SK-N-SH treated with all-trans-retinoic acid at 6 μM for 48 hours (cell line): ENCODE measurements around the gene KCTD13.

Experiments used
- CREB5 ChIP-seq: fragments of 250-450 bp; sonication (Bioruptor Pico); IDR thresholded peaks from 2 replicates; pipeline ENCODE4 v1.5.1; 2020; ENCODE audit warnings: low read depth, mild to moderate bottlenecking, moderate library complexity
- CSRNP3 ChIP-seq: fragments of 250-450 bp; sonication (Bioruptor Pico); IDR thresholded peaks from 2 replicates; pipeline ENCODE4 v1.5.1; 2021; ENCODE audit warnings: mild to moderate bottlenecking, moderate library complexity
- ESRRG ChIP-seq: fragments of 250-450 bp; sonication (Bioruptor Pico); IDR thresholded peaks from 2 replicates; pipeline ENCODE4 v1.6.1; 2021; ENCODE audit warnings: mild to moderate bottlenecking
- GLIS3 ChIP-seq: fragments of 250-450 bp; sonication (Bioruptor Pico); IDR thresholded peaks from 2 replicates; pipeline ENCODE4 v1.5.0; 2020; ENCODE audit warnings: mild to moderate bottlenecking, moderate library complexity
- PATZ1 ChIP-seq: fragments of 250-450 bp; sonication (Bioruptor Pico); IDR thresholded peaks from 2 replicates; pipeline ENCODE4 v1.8.0; 2020; ENCODE audit warnings: mild to moderate bottlenecking, moderate library complexity, borderline replicate concordance
- PPARA ChIP-seq: fragments of 250-450 bp; sonication (Bioruptor Pico); IDR thresholded peaks from 2 replicates; pipeline ENCODE4 v1.5.0; 2020; ENCODE audit warnings: mild to moderate bottlenecking, borderline replicate concordance
- SNAI2 ChIP-seq: fragments of 250-450 bp; sonication (Bioruptor Pico); IDR thresholded peaks from 2 replicates; pipeline ENCODE4 v1.5.0; 2020; ENCODE audit warnings: mild to moderate bottlenecking, moderate library complexity
- TCF4 ChIP-seq: fragments of 250-450 bp; sonication (Bioruptor Pico); IDR thresholded peaks from 2 replicates; pipeline ENCODE4 v1.8.0; 2021; ENCODE audit warnings: mild to moderate bottlenecking, moderate library complexity, borderline replicate concordance
- ZC3H10 ChIP-seq: fragments of 250-450 bp; sonication (Bioruptor Pico); IDR thresholded peaks from 2 replicates; pipeline ENCODE4 v1.5.1; 2021; ENCODE audit warnings: mild to moderate bottlenecking, moderate library complexity
- ZFP3 ChIP-seq: fragments of 250-450 bp; sonication (Bioruptor Pico); IDR thresholded peaks from 2 replicates; pipeline ENCODE4 v1.5.0; 2020; ENCODE audit warnings: mild to moderate bottlenecking, moderate library complexity
- ZFP30 ChIP-seq: fragments of 450-650 bp; formaldehyde crosslinking; IDR thresholded peaks from 2 replicates; pipeline ENCODE4 v1.5.0; 2022; ENCODE audit warnings: mild to moderate bottlenecking, moderate library complexity
- ZNF70 ChIP-seq: fragments of 450-650 bp; formaldehyde crosslinking; IDR thresholded peaks from 2 replicates; pipeline ENCODE4 v1.5.0; 2020; ENCODE audit warnings: mild to moderate bottlenecking, moderate library complexity

GRCh38 chr16:29898804-29899515, 27.1 kb downstream of the KCTD13 start:
- no peak for TF ChIP-seq CSRNP3 (CRISPR knock-in tag)
- TF ChIP-seq SNAI2 (CRISPR knock-in tag), result no peak
- no peak for TF ChIP-seq PATZ1
- no peak for TF ChIP-seq CREB5 (CRISPR knock-in tag)
- no peak for TF ChIP-seq ZFP30 (CRISPR knock-in tag)
- TF ChIP-seq ZNF70 (CRISPR knock-in tag), result no peak
- TF ChIP-seq TCF4 (CRISPR knock-in tag), result no peak
- no peak for TF ChIP-seq ZC3H10
- TF ChIP-seq PPARA (CRISPR knock-in tag), result no peak
- TF ChIP-seq ESRRG (CRISPR knock-in tag), result no peak
- no peak for TF ChIP-seq ZFP3 (CRISPR knock-in tag)
- no peak for TF ChIP-seq GLIS3 (CRISPR knock-in tag)
